Measurements from ENCODE around the gene STX8. TPM values are rescaled to one million over a fixed set of nuclear protein-coding genes. Genes with fewer than 3 reads are reported as not detected.

STX8 gene
- total RNA-seq, 2 experiments from 2014 or later, result 59.6 to 71.5 TPM

DNA sequence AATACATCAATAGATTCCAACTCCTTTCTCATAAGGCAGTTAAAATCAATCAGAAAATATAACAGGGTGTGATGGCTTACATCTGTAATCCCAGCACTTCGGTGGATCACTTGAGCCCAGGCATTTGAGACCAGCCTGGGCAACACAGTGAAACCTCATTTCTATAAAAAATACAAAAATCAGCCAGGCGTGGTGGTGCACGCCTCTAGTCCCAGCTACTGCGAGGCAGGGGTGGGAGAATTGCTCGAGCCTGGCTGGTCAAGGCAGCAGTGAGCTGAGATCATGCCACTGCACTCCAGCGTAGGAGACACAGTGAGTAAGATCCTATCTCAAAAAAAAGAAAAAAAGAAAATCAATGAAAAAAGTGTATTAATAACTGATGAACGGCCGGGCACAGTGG, 295.7 kb downstream of the STX8 start:
- H3K36me3 Mint-ChIP-seq (ENCODE audit: low read depth), result peaks cover 5% of the 10 kb centered on the region
- peaks cover 4% of the 10 kb centered on the region for H3K4me1 Mint-ChIP-seq (ENCODE audit: low read depth)
- ChIA-PET POLR2A (interaction anchor here (0.7 kb wide), 1 partner anchor 218 kb away, joined by 3 read pairs; no protein-coding TSS in a partner anchor), CTCF (interaction anchor here (2.9 kb wide), 1 partner anchor 12 kb away, joined by 9 read pairs; no protein-coding TSS in a partner anchor)
- H3K27ac Mint-ChIP-seq, result no peak overlapping the region
- TF ChIP-seq, protein P1, sequence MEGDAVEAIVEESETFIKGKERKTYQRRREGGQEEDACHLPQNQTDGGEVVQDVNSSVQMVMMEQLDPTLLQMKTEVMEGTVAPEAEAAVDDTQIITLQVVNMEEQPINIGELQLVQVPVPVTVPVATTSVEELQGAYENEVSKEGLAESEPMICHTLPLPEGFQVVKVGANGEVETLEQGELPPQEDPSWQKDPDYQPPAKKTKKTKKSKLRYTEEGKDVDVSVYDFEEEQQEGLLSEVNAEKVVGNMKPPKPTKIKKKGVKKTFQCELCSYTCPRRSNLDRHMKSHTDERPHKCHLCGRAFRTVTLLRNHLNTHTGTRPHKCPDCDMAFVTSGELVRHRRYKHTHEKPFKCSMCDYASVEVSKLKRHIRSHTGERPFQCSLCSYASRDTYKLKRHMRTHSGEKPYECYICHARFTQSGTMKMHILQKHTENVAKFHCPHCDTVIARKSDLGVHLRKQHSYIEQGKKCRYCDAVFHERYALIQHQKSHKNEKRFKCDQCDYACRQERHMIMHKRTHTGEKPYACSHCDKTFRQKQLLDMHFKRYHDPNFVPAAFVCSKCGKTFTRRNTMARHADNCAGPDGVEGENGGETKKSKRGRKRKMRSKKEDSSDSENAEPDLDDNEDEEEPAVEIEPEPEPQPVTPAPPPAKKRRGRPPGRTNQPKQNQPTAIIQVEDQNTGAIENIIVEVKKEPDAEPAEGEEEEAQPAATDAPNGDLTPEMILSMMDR (IDR thresholded peaks at IDR 0.05), result no peak
- no peaks in the 10 kb centered on the region for H3K9me3 Mint-ChIP-seq
- intact Hi-C loops (cut with micrococcal nuclease), result no loop called here
- no peak for ATAC-seq
- H3K4me3 Mint-ChIP-seq, result no peak overlapping the region
- DNase-seq, result no peak
- H3K27me3 Mint-ChIP-seq, result no peaks in the 10 kb centered on the region

- intact Hi-C loops (cut with micrococcal nuclease), result no loop called here
- no peaks in the 10 kb centered on the region for H3K9me3 Mint-ChIP-seq
- H3K4me1 Mint-ChIP-seq (ENCODE audit: low read depth), result peaks cover 29% of the 10 kb centered on the region
- H3K4me3 Mint-ChIP-seq, result no peak overlapping the region
- H3K27me3 Mint-ChIP-seq, result no peaks in the 10 kb centered on the region
- ChIA-PET CTCF (interaction anchor here (1.0 to 2.2 kb wide), 3 partner anchors 11 to 159 kb away, joined by 4 to 9 read pairs (median 4); no protein-coding TSS in a partner anchor), POLR2A (interaction anchor here (1.3 to 1.5 kb wide), 2 partner anchors 9 to 15 kb away, joined by 3 to 7 read pairs; no protein-coding TSS in a partner anchor)
- peaks cover 5% of the 10 kb centered on the region for H3K36me3 Mint-ChIP-seq (ENCODE audit: low read depth)
- peak overlapping the region; percentile 52 for H3K27ac Mint-ChIP-seq
- ATAC-seq, result no peak
- TF ChIP-seq, protein P1 (IDR thresholded peaks at IDR 0.05), result no peak
- no peak for DNase-seq
Measured at GRCh38 chr17:9274973-9275372, 300.6 kb downstream of the STX8 start.

DNA sequence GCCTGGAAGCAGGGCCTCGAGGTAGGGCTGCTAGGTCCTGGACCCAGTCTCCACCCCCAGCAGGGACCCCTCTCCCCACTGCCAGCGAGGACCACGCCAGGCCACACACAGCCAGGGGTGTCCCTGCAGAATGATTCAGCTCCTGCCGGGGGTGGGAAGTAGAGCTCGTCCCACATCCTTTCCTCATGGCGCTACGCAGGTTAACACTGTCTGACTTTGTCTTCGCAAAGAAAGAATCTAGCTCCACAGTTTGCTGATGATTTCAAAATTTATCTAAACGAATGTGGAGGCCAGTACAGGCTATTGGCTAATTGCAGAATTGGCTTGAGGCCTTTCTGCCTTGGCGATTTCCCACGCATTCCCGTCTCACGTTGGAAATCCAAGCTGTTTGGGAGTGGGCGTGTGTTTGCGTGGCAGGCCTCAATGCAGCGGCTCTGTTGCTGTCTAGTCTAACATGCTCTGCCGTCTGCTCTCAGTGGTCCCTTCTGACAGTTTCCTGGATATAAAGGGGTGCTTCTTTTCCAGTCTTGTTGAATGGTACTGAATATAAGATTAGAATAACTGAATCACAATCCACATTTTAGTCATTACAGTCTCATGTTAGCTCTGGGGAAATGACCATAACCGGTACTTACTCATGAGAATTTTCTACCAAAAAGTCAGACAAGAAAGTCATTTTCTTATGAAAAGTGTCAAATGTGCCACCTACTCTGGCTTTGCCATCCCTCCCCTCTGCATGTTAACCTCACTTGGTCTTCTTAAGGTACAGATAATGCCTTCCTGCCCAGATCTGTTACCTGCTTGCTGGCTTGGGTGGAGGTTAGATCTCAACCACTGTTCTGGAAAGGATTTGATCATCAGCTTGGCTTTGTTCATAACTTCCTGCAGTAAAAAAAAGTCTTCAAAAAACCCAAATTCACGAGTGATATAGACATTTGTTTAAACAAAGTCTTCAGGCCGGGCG, 301.9 kb downstream of the STX8 start:
- Mint-ChIP-seq H3K36me3 (ENCODE audit: low read depth) (peaks cover 5% of the 10 kb centered on the region), H3K4me1 (ENCODE audit: low read depth) (peaks cover 29% of the 10 kb centered on the region), H3K27ac (peak overlapping the region; percentile 94), H3K4me3 (peak overlapping the region; percentile 33), H3K27me3 (no peaks in the 10 kb centered on the region), H3K9me3 (no peaks in the 10 kb centered on the region)
- TF ChIP-seq, protein P1 (IDR thresholded peaks at IDR 0.05), result no peak
- intact Hi-C loops (cut with micrococcal nuclease), result no loop called here
- POLR2A ChIA-PET, result interaction anchor here (0.8 to 1.7 kb wide), 10 partner anchors 8 to 278 kb away, joined by 3 to 7 read pairs (median 4); no protein-coding TSS in a partner anchor
- CTCF ChIA-PET, result interaction anchor here (0.9 to 2.2 kb wide), 5 partner anchors 16 to 158 kb away, joined by 3 to 9 read pairs (median 3); no protein-coding TSS in a partner anchor
- ATAC-seq, result peak; percentile 94
- peak; percentile 77 for DNase-seq

DNA sequence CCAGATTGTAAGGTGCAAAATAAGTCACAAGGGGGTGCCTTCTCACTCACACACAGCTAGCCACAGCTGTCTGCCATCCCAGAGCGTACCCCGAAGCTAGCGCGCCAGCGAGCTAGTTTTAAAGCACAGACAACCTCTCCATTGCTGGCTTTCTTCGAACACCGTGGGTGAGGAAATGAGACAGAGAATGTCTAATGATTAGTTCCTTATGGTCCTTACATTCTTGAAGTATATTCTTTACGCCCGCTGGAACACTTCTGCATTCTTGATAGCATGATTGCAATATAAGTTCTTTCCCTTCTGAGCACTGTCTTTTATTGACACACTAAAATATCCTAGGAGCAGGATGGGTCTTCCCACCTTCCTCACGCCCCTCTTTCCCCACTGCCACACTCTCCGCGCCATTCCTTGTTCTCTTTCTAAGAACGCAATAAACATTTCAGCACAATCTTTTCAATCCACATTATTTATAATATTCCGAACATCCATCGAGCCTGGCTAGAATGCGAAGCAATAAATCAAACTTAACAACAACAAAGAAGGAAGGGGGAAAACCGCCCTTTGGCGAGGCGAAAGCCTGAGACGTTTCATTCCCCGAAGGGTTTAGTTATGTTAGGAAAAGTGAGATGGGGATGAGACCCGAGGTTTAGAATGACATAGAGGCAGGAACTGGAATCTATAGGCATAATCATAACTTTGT, 303.0 kb downstream of the STX8 start:
- ATAC-seq, result no peak
- Mint-ChIP-seq H3K36me3 (ENCODE audit: low read depth) (peaks cover 5% of the 10 kb centered on the region), H3K27ac (peak overlapping the region; percentile 94), H3K4me1 (ENCODE audit: low read depth) (peaks cover 29% of the 10 kb centered on the region), H3K9me3 (no peaks in the 10 kb centered on the region), H3K4me3 (no peak overlapping the region), H3K27me3 (no peaks in the 10 kb centered on the region)
- intact Hi-C loops (cut with micrococcal nuclease), result no loop called here
- no peak for DNase-seq
- TF ChIP-seq, protein P1 (IDR thresholded peaks at IDR 0.05), result no peak
- ChIA-PET POLR2A (interaction anchor here (1.6 to 1.7 kb wide), 3 partner anchors 13 to 20 kb away, joined by 4 to 7 read pairs (median 7); no protein-coding TSS in a partner anchor), CTCF (interaction anchor here (0.9 to 1.9 kb wide), 2 partner anchors 19 to 157 kb away, joined by 3 to 4 read pairs; no protein-coding TSS in a partner anchor)

Data from activated CD8-positive, alpha-beta T cell treated with anti-CD3 and anti-CD28 coated beads for 36 hours (primary cell).